Effector CD4-positive, alpha-beta T cell (primary cell): ENCODE data around the gene RCL1.
"Not testable (repeated sequence)": the region's sequence is repeated elsewhere in the genome, so short reads cannot be mapped to it uniquely, and the experiment has no call there.

Source experiments
- DNase-seq: peaks from one replicate; pipeline ENCODE4 v3.0.0-alpha.2; 2020
- total RNA-seq: gene quantifications from one replicate; lab custom pipeline; 2026; lab: John Stamatoyannopoulos, UW

The RCL1 gene
- 32.8 reads per million, percentile 58 among the genes with 10 or more reads in this experiment for total RNA-seq

GRCh38 chr9:4792572-4793458, at the start of gene RCL1:
Gene RCL1, plus strand, starts transcription at chr9:4792944. Its CDS starts 148 bp downstream, at chr9:4793092.
- DNase-seq, result peak; percentile 95

GRCh38 chr9:4743131-4743875, 49.4 kb upstream of the RCL1 start:
- DNase-seq, result no peak

GRCh38 chr9:4746278-4747030, 46.3 kb upstream of the RCL1 start:
- DNase-seq, result no peak

- no peak for DNase-seq
Measured at GRCh38 chr9:4748612-4749011, 44.1 kb upstream of the RCL1 start.

GRCh38 chr9:4750023-4750673, 42.6 kb upstream of the RCL1 start:
- no peak for DNase-seq

GRCh38 chr9:4754530-4754929, 38.2 kb upstream of the RCL1 start:
- not testable (repeated sequence) for DNase-seq

GRCh38 chr9:4755026-4755609, 37.6 kb upstream of the RCL1 start:
- DNase-seq, result no peak

- no peak for DNase-seq
Measured at GRCh38 chr9:4756420-4756819, 36.3 kb upstream of the RCL1 start.

GRCh38 chr9:4760122-4760521, 32.6 kb upstream of the RCL1 start:
- DNase-seq, result no peak

GRCh38 chr9:4762108-4762885, 30.4 kb upstream of the RCL1 start:
- DNase-seq, result peak; percentile 75

GRCh38 chr9:4762886-4763541, 29.7 kb upstream of the RCL1 start:
- DNase-seq, result no peak

- DNase-seq, result no peak
Measured at GRCh38 chr9:4764033-4764432, 28.7 kb upstream of the RCL1 start.

GRCh38 chr9:4768681-4769080, 24.1 kb upstream of the RCL1 start:
- no peak for DNase-seq

GRCh38 chr9:4769321-4770080, 23.2 kb upstream of the RCL1 start:
- DNase-seq, result no peak

GRCh38 chr9:4771788-4772187, 21.0 kb upstream of the RCL1 start:
- no peak for DNase-seq

GRCh38 chr9:4774209-4774608, 18.5 kb upstream of the RCL1 start:
- no peak for DNase-seq

GRCh38 chr9:4774958-4775357, 17.8 kb upstream of the RCL1 start:
- DNase-seq, result not testable (repeated sequence)

GRCh38 chr9:4780651-4781050, 12.1 kb upstream of the RCL1 start:
- DNase-seq, result no peak

- DNase-seq, result no peak
Measured at GRCh38 chr9:4781408-4781807, 11.3 kb upstream of the RCL1 start.

GRCh38 chr9:4783191-4783590, 9.6 kb upstream of the RCL1 start:
- not testable (repeated sequence) for DNase-seq
